ENCODE results near the gene PRKAG2.

The PRKAG2 gene

GRCh38 chr7:151759591-151760042 lies 117.3 kb downstream of the PRKAG2 start:
- no peaks in the 10 kb centered on the region for H4K20me1 ChIP-seq (ENCODE audit: low read depth, low read length)
- H3K79me2 ChIP-seq (ENCODE audit: insufficient read depth, low read length): no peaks in the 10 kb centered on the region
- H2AFZ ChIP-seq (ENCODE audit: low read depth, low read length, severe bottlenecking): no peak overlapping the region
- no peaks in the 10 kb centered on the region for H3K9me3 ChIP-seq (ENCODE audit: insufficient read depth, low read length)
- H3K36me3 ChIP-seq (ENCODE audit: low read length): no peaks in the 10 kb centered on the region
- no peak overlapping the region for H3K9ac ChIP-seq (ENCODE audit: low read length)
- no peaks in the 10 kb centered on the region for H3K27me3 ChIP-seq (ENCODE audit: low read length)
- peak; percentile 69 for TF ChIP-seq CTCF (IDR thresholded peaks at IDR 0.05; ENCODE audit: insufficient read depth, low read length, poor library complexity, severe bottlenecking)
- no peak for TF ChIP-seq EZH2phosphoT487 (conservative IDR thresholded peaks at IDR 0.05; ENCODE audit: low read length)
- H3K4me3 ChIP-seq (ENCODE audit: insufficient read depth, low read length, poor library complexity, severe bottlenecking): no peak overlapping the region
- H3K9me2 ChIP-seq (replicated peaks; ENCODE audit: insufficient read depth, low read length): no peaks in the 10 kb centered on the region
- H3K4me2 ChIP-seq (ENCODE audit: low read depth, low read length, poor library complexity, severe bottlenecking): no peak overlapping the region
- H3K27ac ChIP-seq (ENCODE audit: low read depth, low read length): no peak overlapping the region
- H3F3A ChIP-seq (ENCODE audit: insufficient read depth): no peaks in the 10 kb centered on the region

GRCh38 chr7:151758622-151759540 lies 118.0 kb downstream of the PRKAG2 start:
- Histone ChIP-seq H3F3A (ENCODE audit: insufficient read depth) (no peaks in the 10 kb centered on the region), H3K36me3 (ENCODE audit: low read length) (no peaks in the 10 kb centered on the region), H3K9ac (ENCODE audit: low read length) (no peak overlapping the region), H3K9me3 (ENCODE audit: insufficient read depth, low read length) (no peaks in the 10 kb centered on the region), H3K27ac (ENCODE audit: low read depth, low read length) (no peak overlapping the region), H3K4me2 (ENCODE audit: low read depth, low read length, poor library complexity, severe bottlenecking) (no peak overlapping the region), H3K4me3 (ENCODE audit: insufficient read depth, low read length, poor library complexity, severe bottlenecking) (no peak overlapping the region), H3K27me3 (ENCODE audit: low read length) (no peaks in the 10 kb centered on the region), H3K9me2 (replicated peaks; ENCODE audit: insufficient read depth, low read length) (no peaks in the 10 kb centered on the region), H4K20me1 (ENCODE audit: low read depth, low read length) (no peaks in the 10 kb centered on the region), H2AFZ (ENCODE audit: low read depth, low read length, severe bottlenecking) (no peak overlapping the region), H3K79me2 (ENCODE audit: insufficient read depth, low read length) (no peaks in the 10 kb centered on the region)
- no peak for TF ChIP-seq EZH2phosphoT487 (conservative IDR thresholded peaks at IDR 0.05; ENCODE audit: low read length)
- TF ChIP-seq CTCF (IDR thresholded peaks at IDR 0.05; ENCODE audit: insufficient read depth, low read length, poor library complexity, severe bottlenecking): no peak

GRCh38 chr7:151757274-151757673 lies 119.6 kb downstream of the PRKAG2 start:
- no peak overlapping the region for H3K4me2 ChIP-seq (ENCODE audit: low read depth, low read length, poor library complexity, severe bottlenecking)
- no peaks in the 10 kb centered on the region for H3K9me2 ChIP-seq (replicated peaks; ENCODE audit: insufficient read depth, low read length)
- no peak overlapping the region for H2AFZ ChIP-seq (ENCODE audit: low read depth, low read length, severe bottlenecking)
- no peaks in the 10 kb centered on the region for H3K79me2 ChIP-seq (ENCODE audit: insufficient read depth, low read length)
- H3K9ac ChIP-seq (ENCODE audit: low read length): no peak overlapping the region
- H4K20me1 ChIP-seq (ENCODE audit: low read depth, low read length): no peaks in the 10 kb centered on the region
- TF ChIP-seq CTCF (IDR thresholded peaks at IDR 0.05; ENCODE audit: insufficient read depth, low read length, poor library complexity, severe bottlenecking) (no peak), EZH2phosphoT487 (conservative IDR thresholded peaks at IDR 0.05; ENCODE audit: low read length) (no peak)
- H3F3A ChIP-seq (ENCODE audit: insufficient read depth): no peaks in the 10 kb centered on the region
- no peaks in the 10 kb centered on the region for H3K36me3 ChIP-seq (ENCODE audit: low read length)
- no peak overlapping the region for H3K27ac ChIP-seq (ENCODE audit: low read depth, low read length)
- no peaks in the 10 kb centered on the region for H3K27me3 ChIP-seq (ENCODE audit: low read length)
- no peak overlapping the region for H3K4me3 ChIP-seq (ENCODE audit: insufficient read depth, low read length, poor library complexity, severe bottlenecking)
- H3K9me3 ChIP-seq (ENCODE audit: insufficient read depth, low read length): no peaks in the 10 kb centered on the region
